Activated gamma-delta T cell treated with anti-CD3 and anti-CD28 coated beads, Interleukin-2, amount 50 U/mL, for 16 hours (primary cell): ENCODE data around the gene GIPR.
"Not testable (repeated sequence)": the region's sequence is repeated elsewhere in the genome, so short reads cannot be mapped to it uniquely, and the experiment has no call there.

ENCODE experiments used
- DNase-seq: peaks from one replicate; pipeline ENCODE4 v3.0.0-alpha.2; 2020; ENCODE audit warnings: low read depth

The GIPR gene

DNA sequence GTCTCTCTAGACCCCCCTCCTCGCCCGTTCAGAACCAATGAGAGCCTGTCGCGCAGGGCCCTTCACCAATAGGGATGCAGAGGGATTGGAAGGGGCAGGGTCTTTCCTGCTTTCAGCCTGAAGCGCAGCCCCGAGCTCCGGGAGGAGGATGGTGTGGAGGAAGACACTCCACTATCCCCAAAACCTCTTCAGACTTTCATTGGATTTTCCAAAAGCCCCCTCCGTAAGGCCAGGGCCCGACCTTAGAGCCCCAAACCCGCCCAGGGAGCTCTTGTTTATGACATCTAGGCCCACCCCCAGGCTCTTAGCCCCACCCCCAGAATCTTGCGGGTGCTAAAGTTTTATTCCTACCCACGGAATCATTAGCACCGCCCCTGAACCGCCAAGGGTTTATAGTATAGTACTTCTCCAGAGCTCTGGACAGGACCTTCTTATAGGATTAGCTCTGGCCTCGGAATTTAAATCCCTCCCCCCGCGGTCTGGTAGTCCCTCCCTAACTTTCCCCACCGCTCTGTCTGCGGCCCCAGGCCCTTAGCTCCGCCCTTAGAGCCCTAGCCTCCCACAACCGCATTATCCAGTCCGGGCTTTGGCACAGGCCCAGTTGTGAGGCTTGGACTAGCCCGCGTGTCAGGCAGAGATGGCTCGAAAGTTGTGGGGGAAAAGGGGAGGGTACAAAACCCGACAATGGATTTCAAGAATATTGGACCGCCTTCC lies 22.2 kb upstream of the GIPR start:
- DNase-seq, result peak; percentile 53

DNA sequence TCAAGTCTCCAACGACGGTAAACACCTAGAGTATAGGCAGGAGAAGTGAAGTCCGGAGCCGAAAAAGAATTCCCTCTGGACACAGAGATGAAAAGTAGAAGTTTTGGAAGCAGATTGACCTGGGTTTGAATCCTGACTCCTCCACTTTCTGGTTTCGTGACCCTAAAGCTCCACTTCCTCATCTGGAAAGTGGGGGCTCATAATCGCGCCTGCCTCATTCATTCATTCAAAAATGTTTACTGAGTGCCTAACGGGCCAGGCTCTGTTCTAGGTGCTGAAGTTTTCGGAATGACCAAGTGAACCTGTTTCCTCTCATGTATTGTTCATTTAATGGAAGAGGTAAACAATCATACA lies 21.7 kb upstream of the GIPR start:
- DNase-seq, result no peak

- DNase-seq, result no peak
Measured at GRCh38 chr19:45650722-45651121, 17.3 kb upstream of the GIPR start.

DNA sequence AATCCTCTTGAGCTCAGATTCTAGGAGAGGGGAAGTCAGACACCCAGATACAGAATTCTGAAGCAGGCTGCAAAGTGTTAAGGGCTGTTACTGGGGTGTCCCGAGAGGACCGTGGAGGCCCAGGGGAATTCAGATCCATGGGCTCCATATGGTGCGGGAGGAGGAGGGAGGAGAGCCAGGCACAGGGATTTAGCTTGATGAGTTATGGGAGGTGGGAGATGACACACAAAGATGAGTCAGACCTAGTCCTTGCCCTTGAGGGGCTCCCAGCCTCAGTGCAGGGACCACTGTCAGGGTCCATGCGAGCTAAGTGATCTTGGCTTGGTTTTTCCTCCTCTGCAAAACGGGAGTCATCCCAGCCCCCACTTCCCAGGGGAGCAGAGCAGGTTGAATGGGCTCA lies 14.4 kb upstream of the GIPR start:
- no peak for DNase-seq

- no peak for DNase-seq
Measured at GRCh38 chr19:45655073-45655472, 12.9 kb upstream of the GIPR start.

- DNase-seq, result no peak
Measured at GRCh38 chr19:45657520-45658167, 10.4 kb upstream of the GIPR start.

DNA sequence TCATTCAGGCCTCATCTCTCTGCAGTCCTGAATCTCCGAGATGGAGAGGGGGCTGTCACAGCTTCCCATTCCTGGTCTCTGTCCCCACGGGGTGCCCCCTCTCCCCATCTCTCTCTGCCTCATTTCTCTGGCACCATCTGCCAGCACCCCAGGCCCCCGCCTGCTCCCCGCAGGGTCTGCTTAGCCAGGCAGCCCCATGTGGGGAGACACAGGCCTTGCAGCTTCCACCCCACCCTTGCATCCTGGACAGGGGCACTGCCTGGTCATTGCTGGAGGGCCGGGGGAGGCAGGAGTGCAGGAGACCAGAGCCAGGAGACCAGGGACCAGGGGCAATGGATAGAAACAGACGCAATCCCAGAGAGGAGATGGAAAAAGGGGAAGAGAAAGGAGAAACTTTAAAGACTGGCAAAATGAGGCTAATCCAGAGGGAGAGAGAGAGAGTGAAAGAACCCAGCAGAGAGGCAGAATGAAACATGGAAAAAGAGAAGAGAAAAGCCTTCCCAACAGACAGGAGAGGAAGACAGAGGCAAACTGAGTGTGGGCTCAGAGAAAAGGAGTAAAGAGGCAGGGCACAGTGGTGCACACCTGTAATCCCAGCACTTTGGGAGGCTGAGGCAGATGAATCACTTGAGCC lies 8.8 kb upstream of the GIPR start:
- DNase-seq, result no peak

DNA sequence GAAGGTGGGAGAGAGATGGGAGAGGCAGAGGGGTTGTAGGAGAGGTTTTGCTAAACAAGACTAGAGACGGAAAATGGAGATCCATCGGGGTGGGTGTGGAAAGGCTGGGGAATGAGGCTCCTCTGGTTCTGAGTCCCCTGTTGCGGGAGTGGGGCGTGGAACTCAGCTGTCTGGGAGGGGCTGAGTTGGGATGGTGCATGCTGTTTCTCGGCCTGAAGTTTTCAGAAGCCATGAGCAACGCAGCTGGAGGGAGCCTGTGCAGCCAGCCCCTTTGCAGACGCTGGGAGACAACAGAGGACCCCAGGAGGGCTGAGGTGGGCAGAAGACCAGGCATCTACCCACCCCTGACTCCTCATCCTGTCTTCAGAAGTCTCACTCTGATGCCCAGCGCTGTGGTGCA lies 7.4 kb upstream of the GIPR start:
- no peak for DNase-seq

DNA sequence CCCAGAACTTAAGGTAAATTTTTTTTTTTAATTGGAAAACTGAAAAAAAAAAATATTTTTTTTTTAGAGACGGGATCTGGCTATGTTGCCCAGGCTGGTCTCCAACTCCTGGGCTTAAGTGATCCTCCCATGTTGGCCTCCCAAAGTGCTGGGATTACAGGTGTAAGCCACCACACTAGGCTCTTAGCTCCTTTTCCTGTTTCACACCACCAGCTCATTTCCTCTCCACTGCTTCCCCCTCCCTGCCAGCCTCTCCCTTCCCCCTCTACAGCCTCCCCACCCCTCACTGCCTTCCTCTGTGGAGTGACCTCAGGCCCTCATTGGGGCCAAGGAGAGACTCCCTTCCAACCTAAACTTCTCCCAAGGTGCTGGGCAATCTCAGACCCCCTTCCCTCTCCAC lies 4.2 kb upstream of the GIPR start:
- no peak for DNase-seq

DNA sequence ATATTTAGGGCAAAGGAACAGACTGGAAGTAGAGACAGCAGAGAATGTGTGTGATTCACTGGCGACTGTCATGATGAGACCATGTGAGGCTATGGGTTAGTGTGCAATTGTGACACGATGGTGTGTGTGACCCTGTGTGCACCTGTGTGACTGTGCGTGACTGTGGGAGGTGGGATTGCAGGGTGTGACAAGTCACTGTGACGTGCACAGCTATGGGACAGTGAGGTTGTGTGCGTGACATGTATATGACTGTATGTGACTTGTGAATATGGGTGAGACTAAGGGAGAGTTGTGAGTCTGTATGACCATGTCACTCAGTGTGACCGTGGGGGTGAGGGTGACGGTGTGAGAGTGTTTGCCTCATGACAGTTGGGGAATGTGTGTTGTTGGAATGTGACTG lies 3.4 kb upstream of the GIPR start:
- DNase-seq, result no peak

DNA sequence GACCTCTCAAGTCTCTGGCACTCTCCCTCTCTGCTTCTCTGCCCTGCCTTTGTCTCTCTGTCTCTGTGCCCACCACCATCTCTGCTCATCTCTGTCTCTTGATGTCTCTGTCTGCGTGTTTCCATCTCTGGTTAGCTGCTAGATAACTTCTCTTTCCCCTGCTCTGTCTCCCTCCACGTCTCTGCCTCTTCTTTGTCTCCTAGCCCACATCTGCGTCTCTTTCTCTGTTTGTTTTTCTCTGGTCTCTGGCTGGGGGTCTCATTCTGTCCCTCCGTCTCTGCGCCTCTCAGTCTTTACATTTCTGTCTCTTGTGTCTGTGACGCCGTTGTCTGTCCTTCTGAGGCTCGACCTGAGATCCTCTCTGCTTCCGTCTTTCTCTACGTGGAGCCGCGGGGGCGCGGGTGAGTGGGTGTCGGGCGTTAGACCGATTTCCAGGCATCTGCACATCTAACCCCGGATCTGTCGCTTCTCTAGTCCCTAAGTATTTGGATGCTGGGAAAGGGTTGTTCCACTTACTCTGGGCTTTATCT lies 386 bp downstream of the GIPR start:
- no peak for DNase-seq

DNA sequence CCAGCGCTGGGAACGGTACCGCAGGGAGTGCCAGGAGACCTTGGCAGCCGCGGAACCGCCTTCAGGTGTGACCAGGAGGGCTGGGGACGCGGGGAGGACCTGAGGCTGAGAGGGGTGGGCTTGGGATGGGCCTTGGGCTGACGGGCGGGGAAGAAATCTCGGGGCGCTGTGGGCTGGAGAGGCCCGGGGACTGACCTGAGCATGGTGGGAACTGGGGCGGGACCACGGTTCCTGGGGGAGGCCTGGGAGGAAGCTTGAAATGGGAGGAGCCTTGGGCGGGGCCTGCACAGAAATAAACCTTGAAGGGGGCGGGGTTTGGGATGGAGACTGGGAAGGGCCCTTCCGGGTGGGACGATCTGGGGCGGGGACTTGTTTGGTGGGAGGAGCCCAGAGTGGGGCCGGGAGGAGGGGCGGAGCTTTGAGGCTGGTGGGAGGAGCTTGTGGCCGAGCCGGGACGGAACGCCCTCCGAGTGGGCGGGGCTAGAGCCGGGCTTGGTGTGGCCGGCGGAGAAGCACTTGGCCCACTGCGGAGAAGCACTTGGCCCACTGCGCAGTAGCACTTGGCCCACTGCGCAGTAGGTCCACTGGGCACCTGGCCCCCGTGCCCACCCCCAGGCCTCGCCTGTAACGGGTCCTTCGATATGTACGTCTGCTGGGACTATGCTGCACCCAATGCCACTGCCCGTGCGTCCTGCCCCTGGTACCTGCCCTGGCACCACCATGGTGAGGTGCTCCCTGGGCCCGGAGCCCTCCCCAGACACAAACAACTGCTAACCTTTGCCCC lies 2.8 kb downstream of the GIPR start:
- DNase-seq, result peak; percentile 24

DNA sequence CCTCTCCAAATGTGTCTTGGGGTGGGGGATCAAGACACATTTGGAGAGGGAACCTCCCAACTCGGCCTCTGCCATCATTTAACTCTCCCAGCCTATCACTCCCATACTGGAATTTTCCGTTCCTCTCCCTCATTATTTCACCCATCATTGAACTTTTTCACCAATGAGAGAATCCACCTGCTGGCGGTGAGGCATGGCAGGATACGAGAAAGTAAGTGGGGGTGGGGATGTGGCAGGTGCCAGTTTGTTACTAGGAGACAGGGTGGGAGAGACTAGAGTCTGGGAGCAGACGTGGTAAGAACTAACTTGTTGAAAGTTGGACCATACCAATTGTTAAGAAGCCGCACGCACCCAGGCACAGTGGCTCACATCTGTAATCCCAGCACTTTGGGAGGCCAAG lies 6.9 kb downstream of the GIPR start:
- DNase-seq, result no peak

- DNase-seq, result peak; percentile 28
Measured at GRCh38 chr19:45676851-45677263, 8.8 kb downstream of the GIPR start.

GRCh38 chr19:45677351-45678230 lies 9.6 kb downstream of the GIPR start:
- DNase-seq, result peak; percentile 58

DNA sequence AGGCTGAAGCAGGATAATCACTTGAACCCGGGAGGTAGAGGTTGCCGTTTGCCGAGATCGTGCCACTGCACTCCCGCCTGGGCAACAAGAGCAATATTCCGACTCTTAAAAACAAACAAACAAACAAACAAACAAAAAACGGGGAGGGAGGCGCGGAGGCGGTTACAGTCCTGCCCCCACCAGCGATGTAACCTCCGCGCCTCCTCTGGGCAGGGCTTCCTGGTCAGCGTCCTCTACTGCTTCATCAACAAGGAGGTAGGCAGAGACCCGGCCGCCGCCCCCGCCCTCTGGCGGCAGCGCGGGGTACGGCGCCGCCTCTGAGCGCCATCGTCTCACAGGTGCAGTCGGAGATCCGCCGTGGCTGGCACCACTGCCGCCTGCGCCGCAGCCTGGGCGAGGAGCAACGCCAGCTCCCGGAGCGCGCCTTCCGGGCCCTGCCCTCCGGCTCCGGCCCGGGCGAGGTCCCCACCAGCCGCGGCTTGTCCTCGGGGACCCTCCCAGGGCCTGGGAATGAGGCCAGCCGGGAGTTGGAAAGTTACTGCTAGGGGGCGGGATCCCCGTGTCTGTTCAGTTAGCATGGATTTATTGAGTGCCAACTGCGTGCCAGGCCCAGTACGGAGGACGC lies 13.5 kb downstream of the GIPR start:
- peak; percentile 76 for DNase-seq

DNA sequence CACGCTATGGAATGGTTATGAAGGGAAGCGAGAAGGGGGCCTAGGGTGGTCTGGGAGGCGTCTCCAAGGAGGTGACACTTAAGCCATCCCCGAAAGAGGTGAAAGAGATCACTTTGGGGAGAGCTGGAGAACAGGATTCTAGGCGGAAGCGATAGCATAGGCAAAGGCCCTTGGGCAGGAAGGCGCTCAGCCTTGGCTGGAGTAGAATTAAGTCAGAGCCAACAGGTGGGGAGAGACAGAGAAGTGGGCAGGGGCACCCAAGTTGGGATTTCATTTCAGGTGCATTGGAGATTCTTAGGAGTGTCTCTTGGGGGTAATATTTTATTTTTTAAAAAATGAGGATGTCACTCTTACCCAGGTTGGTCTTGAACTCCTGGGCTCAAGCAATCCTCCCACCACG lies 14.1 kb downstream of the GIPR start:
- no peak for DNase-seq

GRCh38 chr19:45682908-45683307 lies 14.9 kb downstream of the GIPR start:
- DNase-seq, result no peak

DNA sequence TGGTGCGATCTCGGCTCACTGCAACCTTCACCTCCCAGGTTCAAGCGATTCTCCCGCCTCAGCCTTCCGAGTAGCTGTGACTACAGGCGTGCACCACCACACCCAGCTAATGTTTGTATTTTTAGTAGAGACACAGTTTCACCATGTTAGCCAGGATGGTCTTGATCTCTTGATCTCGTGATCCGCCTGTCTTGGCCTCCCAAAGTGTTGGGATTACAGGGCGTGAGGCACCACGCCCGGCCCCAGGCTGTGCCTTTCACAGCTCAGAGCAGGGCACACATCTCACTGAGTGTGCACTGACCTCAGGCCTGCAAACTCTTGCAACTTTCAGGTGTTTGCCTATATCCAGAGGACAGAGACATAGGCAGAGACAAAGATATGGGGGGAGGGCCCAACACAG lies 17.0 kb downstream of the GIPR start:
- not testable (repeated sequence) for DNase-seq

DNA sequence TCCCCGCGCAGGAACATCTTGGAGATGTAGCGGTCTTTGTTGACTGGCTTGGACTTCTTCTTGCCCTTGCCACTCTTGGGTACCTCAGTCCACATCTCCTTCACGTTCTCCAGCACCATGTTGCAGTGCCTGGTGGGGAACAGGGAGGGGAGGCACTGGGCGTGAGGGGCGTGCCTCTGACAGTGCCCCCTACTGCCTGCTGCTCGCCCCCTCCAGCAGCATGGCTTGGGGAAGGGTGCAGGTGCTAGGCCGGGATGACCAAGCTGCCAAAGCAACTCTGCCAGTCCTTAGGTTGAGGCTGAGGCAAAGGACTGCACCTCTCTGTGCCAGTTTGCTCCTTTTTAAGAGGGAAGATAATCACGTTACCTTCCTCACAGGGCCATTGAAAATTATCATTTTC lies 19.6 kb downstream of the GIPR start:
- no peak for DNase-seq
